Astrocyte (in vitro differentiated cells and primary cell): ENCODE data around the gene MRAP.

ENCODE experiments used
- CTCF ChIP-seq: IDR thresholded peaks from 2 replicates; pipeline ENCODE4 v1.5.1; 2011; ENCODE audit warnings: low read depth, mild to moderate bottlenecking, inconsistent platforms, low read length, moderate library complexity; ENCODE audit not compliant: insufficient read depth
- EZH2 ChIP-seq: IDR thresholded peaks from 2 replicates; pipeline ENCODE4 v1.6.1; 2012; ENCODE audit warnings: mild to moderate bottlenecking, low read length, inconsistent platforms; ENCODE audit not compliant: insufficient read depth

GRCh38 chr21:32249511-32250280, 49.0 kb upstream of the MRAP start:
- no peak for TF ChIP-seq CTCF
- TF ChIP-seq EZH2: no peak
